Renal cortex interstitium (tissue), 11 donors: Measurements from ENCODE around the gene CDPF1. TPM values are rescaled to one million over a fixed set of nuclear protein-coding genes. Genes with fewer than 3 reads are reported as not detected.
"Not testable (repeated sequence)": the region's sequence is repeated elsewhere in the genome, so short reads cannot be mapped to it uniquely, and the experiment has no call there.

ENCODE experiments used
- DNase-seq, 11 donors: peaks; one replicate each; pipeline ENCODE4 v3.0.0-alpha.2; 2013; ENCODE audit warnings: low read depth in 9 of 11, low spot score in 4 of 11; ENCODE audit errors: extremely low read depth in 1 of 11
- polyA plus RNA-seq, 3 donors: library from polyadenylated mRNA; unstranded; fragments of 120-200 nt; gene quantifications; one replicate each; pipeline ENCODE4 v1.2.1, GENCODE V29; 2013; ENCODE audit not compliant: insufficient read length in 3 of 3

Gene CDPF1
- polyA plus RNA-seq, 3 donors: 12.6 to 14.2 (median 13.1) TPM

GRCh38 chr22:46202897-46203600, 47.0 kb downstream of the CDPF1 start:
- no peak for DNase-seq

DNA sequence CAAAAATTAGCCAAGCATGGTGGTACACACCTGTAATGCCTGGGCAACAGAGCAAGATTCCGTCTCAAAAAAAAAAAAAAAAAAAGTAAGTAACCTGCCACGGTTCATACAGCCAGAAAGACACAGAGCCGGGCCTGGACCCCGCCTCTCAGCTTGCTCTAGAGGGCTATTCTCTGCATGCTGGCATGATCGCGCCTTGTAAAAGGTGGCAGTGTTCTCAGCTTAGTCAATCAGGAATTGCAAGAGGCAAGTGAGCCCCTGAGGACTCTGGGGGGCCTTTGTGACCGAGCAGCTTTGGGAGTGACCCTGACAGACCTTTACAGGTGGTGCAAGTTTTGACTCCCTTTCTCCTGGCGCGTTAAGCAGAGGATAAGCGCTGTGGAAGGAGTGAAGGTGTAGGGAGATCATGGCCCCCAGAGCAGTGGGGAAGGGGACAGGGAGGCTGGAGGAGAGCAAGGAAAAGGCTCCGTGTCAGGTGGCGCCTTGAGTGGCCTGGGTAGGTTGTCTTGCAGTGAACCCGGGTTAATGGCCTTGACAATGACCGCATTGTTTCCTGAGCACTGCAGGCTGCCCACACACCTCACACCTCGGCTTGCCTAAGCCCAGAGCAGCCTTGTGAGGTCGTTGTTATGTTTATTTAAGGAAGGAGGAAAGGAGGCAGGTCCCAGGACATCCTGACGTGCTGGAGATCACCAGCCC, 48.9 kb downstream of the CDPF1 start:
- no peak for DNase-seq

DNA sequence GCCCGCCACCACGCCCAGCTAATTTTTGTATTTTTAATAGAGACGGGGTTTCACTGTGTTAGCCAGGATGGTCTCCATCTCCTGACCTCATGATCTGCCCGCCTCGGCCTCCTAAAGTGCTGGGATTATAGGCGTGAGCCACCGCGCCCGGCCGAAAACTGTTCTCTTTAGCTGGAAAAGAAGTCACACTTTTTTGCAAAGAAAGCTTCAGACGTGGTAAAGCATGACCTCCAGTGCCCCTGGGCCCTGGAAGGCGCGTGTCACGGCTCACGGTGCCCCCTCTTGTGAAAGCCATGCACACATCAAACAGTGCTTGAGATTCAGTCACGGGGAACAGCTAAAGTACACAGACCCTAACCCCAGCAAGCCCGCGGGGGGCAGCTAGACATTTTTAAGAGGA, 51.3 kb downstream of the CDPF1 start:
- not testable (repeated sequence) for DNase-seq

DNA sequence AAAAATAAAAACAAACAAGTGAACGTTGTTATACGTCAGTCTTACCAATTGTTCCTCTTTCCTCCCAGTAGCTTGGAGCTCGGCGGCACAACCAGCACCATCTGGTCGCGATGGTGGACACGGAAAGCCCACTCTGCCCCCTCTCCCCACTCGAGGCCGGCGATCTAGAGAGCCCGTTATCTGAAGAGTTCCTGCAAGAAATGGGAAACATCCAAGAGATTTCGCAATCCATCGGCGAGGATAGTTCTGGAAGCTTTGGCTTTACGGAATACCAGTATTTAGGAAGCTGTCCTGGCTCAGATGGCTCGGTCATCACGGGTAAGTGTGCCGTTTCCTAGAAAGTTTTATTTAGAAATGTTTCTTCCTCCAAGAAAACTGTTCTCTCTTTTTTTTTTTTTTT, 51.8 kb downstream of the CDPF1 start:
- DNase-seq: no peak

GRCh38 chr22:46196278-46196677, 53.8 kb downstream of the CDPF1 start:
- DNase-seq: no peak

- DNase-seq: no peak
These were observed 54.5 kb downstream of the CDPF1 start for GRCh38 chr22:46195487-46196165.

Other genes with a start within 250 kb of the CDPF1 start
- gene PPARA, start 99.8 kb downstream of the CDPF1 start, polyA plus RNA-seq: 10 to 100 TPM; 25.1 to 34.1 (median 26.3) TPM
- under 1 TPM; 0.36 to 0.53 (median 0.45) TPM for gene PKDREJ, start 13.1 kb upstream of the CDPF1 start, polyA plus RNA-seq
- 10 to 100 TPM; 51.1 to 65.2 (median 52.8) TPM for gene TTC38, start 17.7 kb upstream of the CDPF1 start, polyA plus RNA-seq
- 10 to 100 TPM; 17.2 to 19.3 (median 17.9) TPM for gene GTSE1, start 46.6 kb upstream of the CDPF1 start, polyA plus RNA-seq
- gene TRMU, start 85.4 kb upstream of the CDPF1 start, polyA plus RNA-seq: 10 to 100 TPM; 49.7 to 61.8 (median 59.2) TPM